GM18526 (cell line): Measurements from ENCODE around the gene HRAS.

Experiments used
- POLR2A ChIP-seq: IDR thresholded peaks from 3 replicates; pipeline ENCODE4 v1.6.1; 2011; ENCODE audit not compliant: insufficient read length; ENCODE audit errors: extremely low read depth

HRAS gene

GRCh38 chr11:559712-560304 lies 24.4 kb upstream of the HRAS start:
- no peak for TF ChIP-seq POLR2A

GRCh38 chr11:559020-559620 lies 23.7 kb upstream of the HRAS start:
- TF ChIP-seq POLR2A, result no peak

GRCh38 chr11:558503-558902 lies 23.1 kb upstream of the HRAS start:
- no peak for TF ChIP-seq POLR2A

GRCh38 chr11:557328-558132 lies 22.2 kb upstream of the HRAS start:
- TF ChIP-seq POLR2A, result no peak

- TF ChIP-seq POLR2A, result no peak
Observed at GRCh38 chr11:556662-557256, 21.4 kb upstream of the HRAS start.

GRCh38 chr11:555780-556661 lies 20.6 kb upstream of the HRAS start:
- no peak for TF ChIP-seq POLR2A

GRCh38 chr11:555227-555779 lies 19.9 kb upstream of the HRAS start:
- TF ChIP-seq POLR2A, result no peak

GRCh38 chr11:554428-555226 lies 19.3 kb upstream of the HRAS start:
- TF ChIP-seq POLR2A, result no peak

- no peak for TF ChIP-seq POLR2A
Observed at GRCh38 chr11:553988-554340, 18.6 kb upstream of the HRAS start.

GRCh38 chr11:553083-553987 lies 18.0 kb upstream of the HRAS start:
- TF ChIP-seq POLR2A, result no peak

- TF ChIP-seq POLR2A, result no peak
Observed at GRCh38 chr11:551596-551995, 16.2 kb upstream of the HRAS start.

GRCh38 chr11:551131-551530 lies 15.8 kb upstream of the HRAS start:
- TF ChIP-seq POLR2A, result no peak

GRCh38 chr11:550746-551085 lies 15.3 kb upstream of the HRAS start:
- no peak for TF ChIP-seq POLR2A
